Lower leg skin (tissue), 3 donors: ENCODE measurements around the gene PNPLA6.

Experiments
- CTCF ChIP-seq, 3 donors: fragments of 450-650 bp; IDR thresholded peaks; one replicate each; pipeline ENCODE4 v1.5.1; 2016; ENCODE audit warnings: antibody characterized with exemption in 3 of 3, mild to moderate bottlenecking in 3 of 3, moderate library complexity in 2 of 3
- POLR2A ChIP-seq, 2 donors: fragments of 450-650 bp; IDR thresholded peaks; one replicate each; pipeline ENCODE4 v1.6.1; 2016 to 2017; ENCODE audit warnings: antibody characterized with exemption in 2 of 2, mild to moderate bottlenecking in 1 of 2, moderate library complexity in 1 of 2

- no peak for TF ChIP-seq CTCF (IDR thresholded peaks at IDR 0.05)
- TF ChIP-seq POLR2A (IDR thresholded peaks at IDR 0.05) = no peak
These were observed 43.7 kb downstream of the PNPLA6 start for GRCh38 chr19:7579182-7579581.
